ENCODE measurements around the gene TF.

TF gene

GRCh38 chr3:133711013-133711412, 35.2 kb upstream of the TF start:
- no peak for TF ChIP-seq SIN3A (IDR thresholded peaks at IDR 0.05; ENCODE audit: borderline replicate concordance, insufficient read depth, low read length)

- TF ChIP-seq SIN3A (IDR thresholded peaks at IDR 0.05; ENCODE audit: borderline replicate concordance, insufficient read depth, low read length) (no peak), FOXP2 (optimal IDR thresholded peaks at IDR 0.05; ENCODE audit: borderline replicate concordance, extremely low read depth, extremely low read length, insufficient read depth) (no peak), REST (IDR thresholded peaks at IDR 0.05; ENCODE audit: insufficient read depth in 1 of 2, low read depth in 2 of 2, low read length in 2 of 2) (no peak), POLR2AphosphoS5 (IDR thresholded peaks at IDR 0.05; ENCODE audit: low read depth, low read length) (no peak), TAF1 (IDR thresholded peaks at IDR 0.05; ENCODE audit: borderline replicate concordance, insufficient read depth, low read length) (no peak)
Observed at GRCh38 chr3:133712017-133712416, 34.2 kb upstream of the TF start.

GRCh38 chr3:133713347-133713746, 32.8 kb upstream of the TF start:
- TF ChIP-seq SIN3A (IDR thresholded peaks at IDR 0.05; ENCODE audit: borderline replicate concordance, insufficient read depth, low read length): no peak
- no peak for TF ChIP-seq REST (IDR thresholded peaks at IDR 0.05; ENCODE audit: insufficient read depth in 1 of 2, low read depth in 2 of 2, low read length in 2 of 2)
- TF ChIP-seq TAF1 (IDR thresholded peaks at IDR 0.05; ENCODE audit: borderline replicate concordance, insufficient read depth, low read length): no peak
- no peak for TF ChIP-seq POLR2AphosphoS5 (IDR thresholded peaks at IDR 0.05; ENCODE audit: low read depth, low read length)
- TF ChIP-seq FOXP2 (optimal IDR thresholded peaks at IDR 0.05; ENCODE audit: borderline replicate concordance, extremely low read depth, extremely low read length, insufficient read depth): no peak

GRCh38 chr3:133717424-133717823, 28.8 kb upstream of the TF start:
- no peak for TF ChIP-seq TAF1 (IDR thresholded peaks at IDR 0.05; ENCODE audit: borderline replicate concordance, insufficient read depth, low read length)
- TF ChIP-seq SIN3A (IDR thresholded peaks at IDR 0.05; ENCODE audit: borderline replicate concordance, insufficient read depth, low read length): no peak

GRCh38 chr3:133722935-133723334, 23.3 kb upstream of the TF start:
- TF ChIP-seq POLR2AphosphoS5 (IDR thresholded peaks at IDR 0.05; ENCODE audit: low read depth, low read length) (no peak), REST (IDR thresholded peaks at IDR 0.05; ENCODE audit: insufficient read depth in 1 of 2, low read depth in 2 of 2, low read length in 2 of 2) (no peak), TAF1 (IDR thresholded peaks at IDR 0.05; ENCODE audit: borderline replicate concordance, insufficient read depth, low read length) (no peak), SIN3A (IDR thresholded peaks at IDR 0.05; ENCODE audit: borderline replicate concordance, insufficient read depth, low read length) (no peak), FOXP2 (optimal IDR thresholded peaks at IDR 0.05; ENCODE audit: borderline replicate concordance, extremely low read depth, extremely low read length, insufficient read depth) (no peak)

GRCh38 chr3:133730993-133731392, 15.2 kb upstream of the TF start:
- TF ChIP-seq FOXP2 (optimal IDR thresholded peaks at IDR 0.05; ENCODE audit: borderline replicate concordance, extremely low read depth, extremely low read length, insufficient read depth) (no peak), POLR2AphosphoS5 (IDR thresholded peaks at IDR 0.05; ENCODE audit: low read depth, low read length) (no peak), SIN3A (IDR thresholded peaks at IDR 0.05; ENCODE audit: borderline replicate concordance, insufficient read depth, low read length) (no peak), REST (IDR thresholded peaks at IDR 0.05; ENCODE audit: insufficient read depth in 1 of 2, low read depth in 2 of 2, low read length in 2 of 2) (no peak), TAF1 (IDR thresholded peaks at IDR 0.05; ENCODE audit: borderline replicate concordance, insufficient read depth, low read length) (no peak)

Data from PFSK-1 (cell line).